ENCODE measurements around the gene TRDMT1.

- TF ChIP-seq CTCF (conservative IDR thresholded peaks at IDR 0.05) (no peak), EZH2 (IDR thresholded peaks at IDR 0.05; ENCODE audit: low read depth) (no peak)
Observed at GRCh38 chr10:17235136-17235535, 33.7 kb upstream of the TRDMT1 start.
